ENCODE measurements around the gene IPO8.
"Not testable (repeated sequence)": the region's sequence is repeated elsewhere in the genome, so short reads cannot be mapped to it uniquely, and the experiment has no call there.

IPO8 gene

GRCh38 chr12:30687265-30687986 lies 8.2 kb downstream of the IPO8 start:
- DNase-seq: no peak

GRCh38 chr12:30679241-30679640 lies 16.4 kb downstream of the IPO8 start:
- DNase-seq: no peak

GRCh38 chr12:30678221-30678620 lies 17.4 kb downstream of the IPO8 start:
- DNase-seq: no peak

GRCh38 chr12:30661210-30661609 lies 34.5 kb downstream of the IPO8 start:
- no peak for DNase-seq

GRCh38 chr12:30652034-30652696 lies 43.5 kb downstream of the IPO8 start:
- no peak for DNase-seq

- no peak for DNase-seq
Measured at GRCh38 chr12:30646821-30647220, 48.8 kb downstream of the IPO8 start.

GRCh38 chr12:30643366-30643765 lies 52.3 kb downstream of the IPO8 start:
- no peak for DNase-seq

GRCh38 chr12:30640392-30640791 lies 55.3 kb downstream of the IPO8 start:
- no peak for DNase-seq

GRCh38 chr12:30635385-30635784 lies 60.3 kb downstream of the IPO8 start:
- DNase-seq: no peak

- no peak for DNase-seq
Measured at GRCh38 chr12:30631740-30632139, 63.9 kb downstream of the IPO8 start.

- no peak for DNase-seq
Measured at GRCh38 chr12:30630979-30631285, 64.7 kb downstream of the IPO8 start.

- no peak for DNase-seq
Measured at GRCh38 chr12:30630076-30630978, 65.3 kb downstream of the IPO8 start.

- DNase-seq: no peak
Measured at GRCh38 chr12:30626847-30627246, 68.8 kb downstream of the IPO8 start.

GRCh38 chr12:30624009-30624408 lies 71.7 kb downstream of the IPO8 start:
- no peak for DNase-seq

GRCh38 chr12:30622509-30622908 lies 73.2 kb downstream of the IPO8 start:
- DNase-seq: no peak

GRCh38 chr12:30621663-30622241 lies 73.9 kb downstream of the IPO8 start:
- DNase-seq: not testable (repeated sequence)

GRCh38 chr12:30617346-30618016 lies 78.2 kb downstream of the IPO8 start:
- DNase-seq: no peak

GRCh38 chr12:30614031-30614430 lies 81.6 kb downstream of the IPO8 start:
- no peak for DNase-seq

- no peak for DNase-seq
Measured at GRCh38 chr12:30613119-30613830, 82.4 kb downstream of the IPO8 start.

- DNase-seq: no peak
Measured at GRCh38 chr12:30610718-30611117, 85.0 kb downstream of the IPO8 start.

- DNase-seq: not testable (repeated sequence)
Measured at GRCh38 chr12:30609819-30610218, 85.8 kb downstream of the IPO8 start.

GRCh38 chr12:30604302-30604701 lies 91.4 kb downstream of the IPO8 start:
- not testable (repeated sequence) for DNase-seq
